ENCODE results near the gene GALNT13.

Gene GALNT13

GRCh38 chr2:153871231-153872221 is at the start of gene GALNT13:
Gene GALNT13 (plus strand): TSS chr2:153871922.
- TF ChIP-seq EZH2phosphoT487 (conservative IDR thresholded peaks at IDR 0.05; ENCODE audit: low read length), result no peak
- TF ChIP-seq CTCF (IDR thresholded peaks at IDR 0.05; ENCODE audit: insufficient read depth, low read length, poor library complexity, severe bottlenecking), result no peak
- Histone ChIP-seq H3F3A (ENCODE audit: insufficient read depth) (no peaks in the 10 kb centered on the region), H3K4me3 (ENCODE audit: insufficient read depth, low read length, poor library complexity, severe bottlenecking) (no peak within 1 kb of the TSS), H3K9me2 (replicated peaks; ENCODE audit: insufficient read depth, low read length) (no peaks in the 10 kb centered on the region), H3K9me3 (ENCODE audit: insufficient read depth, low read length) (no peaks in the 10 kb centered on the region), H3K79me2 (ENCODE audit: insufficient read depth, low read length) (no peaks in the 10 kb centered on the region), H4K20me1 (ENCODE audit: low read depth, low read length) (no peaks in the 10 kb centered on the region), H3K27ac (ENCODE audit: low read depth, low read length) (no peak within 1 kb of the TSS), H3K9ac (ENCODE audit: low read length) (no peak within 1 kb of the TSS), H2AFZ (ENCODE audit: low read depth, low read length, severe bottlenecking) (no peak within 1 kb of the TSS), H3K36me3 (ENCODE audit: low read length) (no peaks in the 10 kb centered on the region), H3K4me2 (ENCODE audit: low read depth, low read length, poor library complexity, severe bottlenecking) (no peak within 1 kb of the TSS), H3K27me3 (ENCODE audit: low read length) (no peaks in the 10 kb centered on the region)

GRCh38 chr2:153823880-153824279 is 47.8 kb upstream of the GALNT13 start:
- no peaks in the 10 kb centered on the region for H4K20me1 ChIP-seq (ENCODE audit: low read depth, low read length)
- H3K27me3 ChIP-seq (ENCODE audit: low read length), result no peaks in the 10 kb centered on the region
- no peaks in the 10 kb centered on the region for H3K79me2 ChIP-seq (ENCODE audit: insufficient read depth, low read length)
- no peak overlapping the region for H3K9ac ChIP-seq (ENCODE audit: low read length)
- TF ChIP-seq EZH2phosphoT487 (conservative IDR thresholded peaks at IDR 0.05; ENCODE audit: low read length), result no peak
- no peak for TF ChIP-seq CTCF (IDR thresholded peaks at IDR 0.05; ENCODE audit: insufficient read depth, low read length, poor library complexity, severe bottlenecking)
- no peaks in the 10 kb centered on the region for H3K9me3 ChIP-seq (ENCODE audit: insufficient read depth, low read length)
- no peaks in the 10 kb centered on the region for H3F3A ChIP-seq (ENCODE audit: insufficient read depth)
- no peak overlapping the region for H3K4me2 ChIP-seq (ENCODE audit: low read depth, low read length, poor library complexity, severe bottlenecking)
- H3K36me3 ChIP-seq (ENCODE audit: low read length), result no peaks in the 10 kb centered on the region
- no peak overlapping the region for H2AFZ ChIP-seq (ENCODE audit: low read depth, low read length, severe bottlenecking)
- H3K27ac ChIP-seq (ENCODE audit: low read depth, low read length), result no peak overlapping the region
- H3K4me3 ChIP-seq (ENCODE audit: insufficient read depth, low read length, poor library complexity, severe bottlenecking), result no peak overlapping the region
- no peaks in the 10 kb centered on the region for H3K9me2 ChIP-seq (replicated peaks; ENCODE audit: insufficient read depth, low read length)

GRCh38 chr2:153828335-153828734 is 43.4 kb upstream of the GALNT13 start:
- Histone ChIP-seq H3K27ac (ENCODE audit: low read depth, low read length) (no peak overlapping the region), H3K9me2 (replicated peaks; ENCODE audit: insufficient read depth, low read length) (no peaks in the 10 kb centered on the region), H3K27me3 (ENCODE audit: low read length) (no peaks in the 10 kb centered on the region), H3K9ac (ENCODE audit: low read length) (no peak overlapping the region), H3K4me2 (ENCODE audit: low read depth, low read length, poor library complexity, severe bottlenecking) (no peak overlapping the region), H2AFZ (ENCODE audit: low read depth, low read length, severe bottlenecking) (no peak overlapping the region), H3K36me3 (ENCODE audit: low read length) (no peaks in the 10 kb centered on the region), H4K20me1 (ENCODE audit: low read depth, low read length) (no peaks in the 10 kb centered on the region), H3F3A (ENCODE audit: insufficient read depth) (no peaks in the 10 kb centered on the region), H3K4me3 (ENCODE audit: insufficient read depth, low read length, poor library complexity, severe bottlenecking) (no peak overlapping the region), H3K79me2 (ENCODE audit: insufficient read depth, low read length) (no peaks in the 10 kb centered on the region), H3K9me3 (ENCODE audit: insufficient read depth, low read length) (no peaks in the 10 kb centered on the region)
- TF ChIP-seq EZH2phosphoT487 (conservative IDR thresholded peaks at IDR 0.05; ENCODE audit: low read length) (no peak), CTCF (IDR thresholded peaks at IDR 0.05; ENCODE audit: insufficient read depth, low read length, poor library complexity, severe bottlenecking) (no peak)

Measured in SU-DHL-6 (cell line).